ENCODE data around the gene CCNT2.

- TF ChIP-seq CTCF (IDR thresholded peaks at IDR 0.05): no peak
- no peak for TF ChIP-seq EZH2phosphoT487 (IDR thresholded peaks at IDR 0.05; ENCODE audit: borderline replicate concordance, low read depth)
Measured at GRCh38 chr2:134884435-134884834, 34.2 kb upstream of the CCNT2 start.
